GM10847 (cell line): ENCODE data around the gene RWDD4.

ENCODE experiments used
- POLR2A ChIP-seq: IDR thresholded peaks from 2 replicates; pipeline ENCODE4 v1.6.1; 2011; ENCODE audit not compliant: insufficient read length; ENCODE audit errors: extremely low read depth

Gene RWDD4

DNA sequence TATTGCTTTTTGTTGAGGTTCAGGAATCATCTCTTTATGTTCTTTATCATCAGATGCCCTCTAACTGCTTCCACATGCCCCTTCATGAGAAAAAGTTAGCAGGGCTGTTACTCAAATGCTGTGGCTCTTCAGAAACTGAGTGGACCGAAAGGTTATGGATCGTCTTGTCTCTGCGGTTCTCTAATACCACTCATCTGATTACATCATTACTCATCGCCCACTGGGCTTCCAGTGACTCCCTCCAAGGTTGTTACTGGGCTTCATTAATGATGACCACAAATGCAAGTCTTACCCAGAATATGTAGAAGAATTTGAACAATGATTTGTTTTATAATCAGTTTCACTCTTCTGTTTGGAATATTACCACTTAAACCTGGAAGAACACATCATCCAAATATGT lies 67.7 kb downstream of the RWDD4 start:
- TF ChIP-seq POLR2A: no peak
